ENCODE data around the gene FGF3.
"Not testable (repeated sequence)": the region's sequence is repeated elsewhere in the genome, so short reads cannot be mapped to it uniquely, and the experiment has no call there.

The FGF3 gene

GRCh38 chr11:69764918-69765317 is 54.3 kb downstream of the FGF3 start:
- H3K27ac ChIP-seq (ENCODE audit: low read depth, low read length); H3K27me3 ChIP-seq (ENCODE audit: control insufficient read depth, insufficient read depth, low read length); H3K4me1 ChIP-seq (ENCODE audit: control insufficient read depth, insufficient read depth, low read length); H3K36me3 ChIP-seq (ENCODE audit: control insufficient read depth, insufficient read depth, low read length); H3K9ac ChIP-seq (ENCODE audit: low read length); H3K4me3 ChIP-seq (ENCODE audit: low read depth, low read length): not testable (repeated sequence)
- peaks cover 12% of the 10 kb centered on the region for H3K9me3 ChIP-seq (ENCODE audit: control insufficient read depth, insufficient read depth, low read depth, low read length)

- no peak overlapping the region for H3K4me3 ChIP-seq (ENCODE audit: low read depth, low read length)
- H3K27ac ChIP-seq (ENCODE audit: low read depth, low read length): no peak overlapping the region
- no peaks in the 10 kb centered on the region for H3K36me3 ChIP-seq (ENCODE audit: control insufficient read depth, insufficient read depth, low read length)
- H3K9me3 ChIP-seq (ENCODE audit: control insufficient read depth, insufficient read depth, low read depth, low read length): peaks cover 13% of the 10 kb centered on the region
- peaks cover 4% of the 10 kb centered on the region; the same call in 1 of the 2 replicates for H3K4me1 ChIP-seq (ENCODE audit: control insufficient read depth, insufficient read depth, low read length)
- no peak overlapping the region for H3K9ac ChIP-seq (ENCODE audit: low read length)
- no peaks in the 10 kb centered on the region for H3K27me3 ChIP-seq (ENCODE audit: control insufficient read depth, insufficient read depth, low read length)
These were observed 58.9 kb downstream of the FGF3 start for GRCh38 chr11:69760319-69760718.
